ACC112 (cell line): ENCODE results near the gene TCN1.
A peak's percentile ranks its signal among the peaks of the same experiment; 100 is the strongest.

ENCODE experiments used
- H2AFZ ChIP-seq: fragments of 200-600 bp; sonication (generic); one replicate; pipeline ENCODE4 v1.6.0; 2017; ENCODE audit warnings: antibody characterized with exemption, low read length; ENCODE audit not compliant: unreplicated experiment
- H3K27ac ChIP-seq: fragments of 200-600 bp; sonication (generic); 2 replicates; pipeline ENCODE4 v1.5.1; 2014; ENCODE audit warnings: low read depth, mild to moderate bottlenecking, antibody characterized with exemption, low read length, moderate library complexity
- H3K27me3 ChIP-seq: fragments of 200-600 bp; sonication (generic); 2 replicates; pipeline ENCODE4 v1.6.1; 2014; ENCODE audit warnings: mild to moderate bottlenecking, antibody characterized with exemption, low read length, moderate library complexity, mixed read lengths; ENCODE audit not compliant: insufficient read depth
- H3K36me3 ChIP-seq: fragments of 200-600 bp; sonication (generic); 2 replicates; pipeline ENCODE4 v1.6.1; 2016; ENCODE audit warnings: mild to moderate bottlenecking, antibody characterized with exemption, low read length, moderate library complexity, mixed read lengths; ENCODE audit not compliant: insufficient read depth
- H3K4me1 ChIP-seq: fragments of 200-600 bp; sonication (generic); one replicate; pipeline ENCODE4 v1.6.1; 2016; ENCODE audit warnings: low read length, mixed read lengths; ENCODE audit not compliant: insufficient read depth, unreplicated experiment, control insufficient read depth
- H3K4me3 ChIP-seq: fragments of 200-600 bp; sonication (generic); 2 replicates; pipeline ENCODE4 v1.5.1; 2014; ENCODE audit warnings: mild to moderate bottlenecking, low read depth, low read length
- H3K79me2 ChIP-seq: fragments of 200-600 bp; sonication (generic); one replicate; pipeline ENCODE4 v1.6.0; 2016; ENCODE audit warnings: low read length; ENCODE audit not compliant: control insufficient read depth, unreplicated experiment, insufficient read depth

TCN1 gene

DNA sequence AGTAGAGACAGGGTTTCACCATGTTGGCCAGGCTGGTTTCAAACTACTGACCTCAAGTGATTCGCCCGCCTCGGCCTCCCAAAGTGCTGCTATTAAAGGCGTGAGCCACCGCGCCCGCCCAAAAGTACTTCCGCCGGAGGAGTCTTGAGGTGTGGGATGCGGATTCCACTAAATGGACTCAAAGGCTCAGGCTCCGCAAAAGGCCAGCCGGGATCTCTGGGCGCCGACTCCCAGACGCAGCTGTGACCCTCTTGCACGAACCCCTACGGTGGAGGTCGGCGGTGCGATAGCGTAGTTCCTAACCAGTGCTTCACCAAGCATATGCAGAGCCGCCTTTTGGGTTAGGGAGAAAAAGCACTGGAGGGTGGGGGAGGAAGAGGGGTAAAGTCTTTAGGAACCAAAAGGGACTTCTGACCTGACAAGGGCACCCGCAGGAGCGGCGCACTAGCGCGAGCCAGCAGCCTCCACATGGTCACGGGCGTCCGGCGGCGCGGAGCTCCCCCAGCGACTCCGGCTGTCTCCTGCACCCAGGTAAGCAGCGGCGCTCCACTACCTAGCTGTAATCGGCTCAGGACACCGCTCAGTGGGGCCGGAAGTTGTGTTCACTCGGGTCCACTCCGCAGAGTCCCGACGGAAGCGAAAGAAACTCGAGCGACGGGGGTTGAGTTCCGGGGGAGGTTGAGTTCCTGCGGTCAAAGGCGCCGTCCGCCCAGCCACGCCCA is 55.9 kb downstream of the TCN1 start, which contains the start of gene MRPL16:
MRPL16 (minus strand) TSS at position 590 of the 722 bp plus-strand sequence; CDS start at position 470, 120 bp downstream.
- peaks cover 5% of the 10 kb centered on the region for H3K4me1 ChIP-seq
- H2AFZ ChIP-seq = peak within 1 kb of the TSS; percentile 98

DNA sequence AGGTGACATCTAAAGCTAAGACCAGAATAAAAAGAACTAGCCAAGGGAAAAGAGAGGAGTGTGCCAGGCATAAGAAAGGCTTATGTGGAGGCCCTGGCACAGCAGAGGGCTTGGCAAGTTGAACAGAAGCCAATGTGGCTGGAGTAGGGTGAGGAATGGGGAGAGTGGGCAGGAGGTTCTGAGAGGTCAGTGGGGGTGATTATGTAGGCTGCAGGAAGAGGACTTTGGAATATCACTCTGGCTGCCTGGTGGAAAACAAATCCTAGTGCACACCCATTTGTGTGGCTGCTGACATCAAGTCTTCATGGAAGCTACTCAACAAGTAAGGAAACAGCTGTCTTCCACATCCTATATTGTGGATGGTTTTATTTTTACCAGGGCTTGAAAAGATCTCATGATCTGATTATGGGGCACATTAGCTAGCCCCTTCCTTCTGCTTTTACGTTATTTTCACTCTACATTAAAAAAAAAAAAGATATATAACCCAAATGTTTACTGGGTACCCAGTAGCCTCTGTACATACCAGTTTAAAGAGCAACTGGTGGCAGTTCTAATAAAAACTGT is 59.2 kb downstream of the TCN1 start:
- H3K4me1 ChIP-seq = peaks cover 7% of the 10 kb centered on the region
- H3K36me3 ChIP-seq = peaks cover 10% of the 10 kb centered on the region; the same call in 1 of the 2 replicates
- H3K27ac ChIP-seq = no peak overlapping the region
- no peak overlapping the region for H3K4me3 ChIP-seq
- H3K79me2 ChIP-seq = peaks cover 12% of the 10 kb centered on the region
- no peaks in the 10 kb centered on the region for H3K27me3 ChIP-seq
- no peak overlapping the region for H2AFZ ChIP-seq

More for the DNA sequence above, 55.9 kb downstream of the TCN1 start, which contains the start of gene MRPL16:
- Histone ChIP-seq H3K27ac (no peak within 1 kb of the TSS), H3K79me2 (peaks cover 12% of the 10 kb centered on the region), H3K36me3 (peaks cover 10% of the 10 kb centered on the region; the same call in 1 of the 2 replicates), H3K4me3 (peak within 1 kb of the TSS; percentile 98), H3K27me3 (no peaks in the 10 kb centered on the region)

DNA sequence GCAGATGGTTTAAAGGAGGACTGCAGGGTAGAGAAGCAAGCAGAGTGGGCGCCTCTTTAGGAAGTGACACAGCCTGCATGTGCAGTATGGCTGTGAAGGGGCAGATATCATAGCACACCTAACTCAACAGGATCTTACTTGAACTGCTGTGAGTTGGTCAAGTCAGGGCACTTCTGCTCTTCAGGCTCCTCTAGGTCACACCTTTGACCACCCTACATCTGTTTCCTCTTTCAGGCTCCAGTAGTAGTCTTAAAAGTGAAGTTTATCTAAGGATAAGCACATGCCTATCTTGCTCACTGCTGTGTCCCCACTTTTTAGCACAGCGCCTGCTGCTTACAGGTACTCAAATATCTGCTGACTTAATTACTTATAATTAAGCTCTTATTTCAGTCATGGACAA is 62.2 kb downstream of the TCN1 start:
- Histone ChIP-seq H3K36me3 (peaks cover 10% of the 10 kb centered on the region; the same call in 1 of the 2 replicates), H3K4me3 (no peak overlapping the region), H2AFZ (no peak overlapping the region), H3K27me3 (no peaks in the 10 kb centered on the region), H3K4me1 (peaks cover 9% of the 10 kb centered on the region), H3K27ac (no peak overlapping the region), H3K79me2 (no peaks in the 10 kb centered on the region)
